SK-N-SH treated with all-trans-retinoic acid at 6 μM for 48 hours (cell line): ENCODE results near the gene LITAF.

Experiments used
- ATAC-seq: fragments of 200-7000 bp; cut with Tn5 transposase; 3 replicates; pipeline ENCODE4 v1.9.1; 2020; ENCODE audit warnings: mild to moderate bottlenecking, moderate library complexity
- CSRNP3 ChIP-seq: fragments of 250-450 bp; sonication (Bioruptor Pico); IDR thresholded peaks from 2 replicates; pipeline ENCODE4 v1.5.1; 2021; ENCODE audit warnings: mild to moderate bottlenecking, moderate library complexity
- ESRRG ChIP-seq: fragments of 250-450 bp; sonication (Bioruptor Pico); IDR thresholded peaks from 2 replicates; pipeline ENCODE4 v1.6.1; 2021; ENCODE audit warnings: mild to moderate bottlenecking
- GLIS3 ChIP-seq: fragments of 250-450 bp; sonication (Bioruptor Pico); IDR thresholded peaks from 2 replicates; pipeline ENCODE4 v1.5.0; 2020; ENCODE audit warnings: mild to moderate bottlenecking, moderate library complexity
- ISL1 ChIP-seq: fragments of 250-450 bp; sonication (Bioruptor Pico); IDR thresholded peaks from 2 replicates; pipeline ENCODE4 v2.1.2; 2022; ENCODE audit warnings: mild to moderate bottlenecking, moderate library complexity
- OSR1 ChIP-seq: fragments of 250-450 bp; sonication (Bioruptor Pico); IDR thresholded peaks from 2 replicates; pipeline ENCODE4 v1.8.0; 2022; ENCODE audit warnings: moderate library complexity, mild to moderate bottlenecking, inconsistent platforms
- PATZ1 ChIP-seq: fragments of 250-450 bp; sonication (Bioruptor Pico); IDR thresholded peaks from 2 replicates; pipeline ENCODE4 v1.8.0; 2020; ENCODE audit warnings: mild to moderate bottlenecking, moderate library complexity, borderline replicate concordance
- RARB ChIP-seq: fragments of 250-450 bp; sonication (Bioruptor Pico); IDR thresholded peaks from 2 replicates; pipeline ENCODE4 v1.8.0; 2021; ENCODE audit warnings: mild to moderate bottlenecking, moderate library complexity
- SNAI2 ChIP-seq: fragments of 250-450 bp; sonication (Bioruptor Pico); IDR thresholded peaks from 2 replicates; pipeline ENCODE4 v1.5.0; 2020; ENCODE audit warnings: mild to moderate bottlenecking, moderate library complexity
- TOX ChIP-seq: fragments of 250-450 bp; sonication (Bioruptor Pico); IDR thresholded peaks from 2 replicates; pipeline ENCODE4 v1.8.0; 2021; ENCODE audit warnings: mild to moderate bottlenecking, moderate library complexity, borderline replicate concordance
- TSHZ2 ChIP-seq: fragments of 250-450 bp; sonication (Bioruptor Pico); IDR thresholded peaks from 2 replicates; pipeline ENCODE4 v1.5.0; 2020; ENCODE audit warnings: mild to moderate bottlenecking, moderate library complexity
- ZC3H10 ChIP-seq: fragments of 250-450 bp; sonication (Bioruptor Pico); IDR thresholded peaks from 2 replicates; pipeline ENCODE4 v1.5.1; 2021; ENCODE audit warnings: mild to moderate bottlenecking, moderate library complexity
- ZFP3 ChIP-seq: fragments of 250-450 bp; sonication (Bioruptor Pico); IDR thresholded peaks from 2 replicates; pipeline ENCODE4 v1.5.0; 2020; ENCODE audit warnings: mild to moderate bottlenecking, moderate library complexity
- ZFP30 ChIP-seq: fragments of 450-650 bp; formaldehyde crosslinking; IDR thresholded peaks from 2 replicates; pipeline ENCODE4 v1.5.0; 2022; ENCODE audit warnings: mild to moderate bottlenecking, moderate library complexity
- ZNF565 ChIP-seq: fragments of 450-650 bp; formaldehyde crosslinking; conservative IDR thresholded peaks from 2 replicates; pipeline ENCODE4 v1.5.0; 2020; ENCODE audit warnings: low read depth, mild to moderate bottlenecking, moderate library complexity
- ZNF70 ChIP-seq: fragments of 450-650 bp; formaldehyde crosslinking; IDR thresholded peaks from 2 replicates; pipeline ENCODE4 v1.5.0; 2020; ENCODE audit warnings: mild to moderate bottlenecking, moderate library complexity

LITAF gene

GRCh38 chr16:11562941-11563340, 23.8 kb downstream of the LITAF start:
- TF ChIP-seq PATZ1 (CRISPR knock-in tag) (no peak), OSR1 (no peak)
- no peak for ATAC-seq

- no peak for ATAC-seq
- TF ChIP-seq RARB (CRISPR knock-in tag) = no peak
- no peak for TF ChIP-seq ZC3H10 (CRISPR knock-in tag)
- no peak for TF ChIP-seq GLIS3
- no peak for TF ChIP-seq ZNF70 (CRISPR knock-in tag)
- no peak for TF ChIP-seq SNAI2 (CRISPR knock-in tag)
- TF ChIP-seq TOX = no peak
- TF ChIP-seq OSR1 = no peak
- no peak for TF ChIP-seq ZNF565 (CRISPR knock-in tag)
- no peak for TF ChIP-seq TSHZ2 (CRISPR knock-in tag)
- no peak for TF ChIP-seq PATZ1 (CRISPR knock-in tag)
- TF ChIP-seq ISL1 = no peak
- no peak for TF ChIP-seq ESRRG (CRISPR knock-in tag)
- TF ChIP-seq ZFP3 = no peak
- TF ChIP-seq ZFP30 (CRISPR knock-in tag) = no peak
- no peak for TF ChIP-seq CSRNP3 (CRISPR knock-in tag)
Observed at GRCh38 chr16:11562411-11562810, 24.3 kb downstream of the LITAF start.

- no peak for ATAC-seq
Observed at GRCh38 chr16:11561856-11562255, 24.9 kb downstream of the LITAF start.

More at GRCh38 chr16:11561856-11562255, 24.9 kb downstream of the LITAF start:
- TF ChIP-seq TSHZ2 (CRISPR knock-in tag) = no peak
- TF ChIP-seq, all 23 proteins: peak for 0
